ENCODE results near the gene INSC. TPM values are rescaled to one million over a fixed set of nuclear protein-coding genes. Genes with fewer than 3 reads are reported as not detected.

Gene INSC
- polyA plus RNA-seq, 3 donors, result not detected

GRCh38 chr11:15198284-15198683 is 83.6 kb downstream of the INSC start:
- H3K4me1 Mint-ChIP-seq, result no peaks in the 10 kb centered on the region
- WGBS (ENCODE audit: insufficient coverage), result no CpG with 5 or more reads among the region's 2 CpGs

GRCh38 chr11:15199693-15200092 is 85.0 kb downstream of the INSC start:
- Histone ChIP-seq H3K9me3 (replicated peaks in 1 of 2; ENCODE audit: control insufficient read depth in 1 of 2, insufficient read depth in 1 of 2, low read length in 2 of 2) (no peaks in the 10 kb centered on the region), H3K4me1 (ENCODE audit: control insufficient read depth in 1 of 2, insufficient read depth in 2 of 2, low read length in 2 of 2) (no peaks in the 10 kb centered on the region), H3K4me2 (replicated peaks; ENCODE audit: extremely low read depth, low read length, poor library complexity, severe bottlenecking) (no peak overlapping the region), H3K27me3 (ENCODE audit: control insufficient read depth in 2 of 2, insufficient read depth in 2 of 2, low read length in 2 of 2) (no peaks in the 10 kb centered on the region), H3K36me3 (replicated peaks in 1 of 2; ENCODE audit: control insufficient read depth in 1 of 2, insufficient read depth in 2 of 2, low read length in 2 of 2) (no peaks in the 10 kb centered on the region), H3K27ac (ENCODE audit: low read depth in 1 of 2, low read length in 2 of 2) (no peak overlapping the region), H3K4me3 (replicated peaks in 1 of 3; ENCODE audit: low read depth in 2 of 3, low read length in 3 of 3) (no peak overlapping the region), H2AFZ (ENCODE audit: insufficient read depth, low read depth, low read length, poor library complexity, severe bottlenecking) (no peak overlapping the region), H4K20me1 (ENCODE audit: insufficient read depth, low read length) (no peaks in the 10 kb centered on the region), H3K9ac (ENCODE audit: insufficient read depth, low read length, poor library complexity, severe bottlenecking) (no peak overlapping the region), H3K79me2 (ENCODE audit: insufficient read depth, low read length) (no peaks in the 10 kb centered on the region)
- Mint-ChIP-seq H3K4me1 (no peaks in the 10 kb centered on the region), H3K27ac (no peak overlapping the region), H3K9me3 (no peaks in the 10 kb centered on the region), H3K27me3 (ENCODE audit: low read depth in 3 of 3) (peaks cover 0 to 4% (median 3%) of the 10 kb centered on the region in 3 donors), H3K36me3 (no peaks in the 10 kb centered on the region), H3K4me3 (no peak overlapping the region)
- no peak for DNase-seq
- intact Hi-C loops (cut with micrococcal nuclease), result no loop called here
- WGBS (ENCODE audit: insufficient coverage), result no CpG with 5 or more reads among the region's 3 CpGs
- TF ChIP-seq CTCF (IDR thresholded peaks at IDR 0.05), result no peak

More at GRCh38 chr11:15198284-15198683, 83.6 kb downstream of the INSC start:
- Histone ChIP-seq H3K4me1 (ENCODE audit: control insufficient read depth in 1 of 2, insufficient read depth in 2 of 2, low read length in 2 of 2) (no peaks in the 10 kb centered on the region), H3K9me3 (replicated peaks in 1 of 2; ENCODE audit: control insufficient read depth in 1 of 2, insufficient read depth in 1 of 2, low read length in 2 of 2) (no peaks in the 10 kb centered on the region), H3K27ac (ENCODE audit: low read depth in 1 of 2, low read length in 2 of 2) (no peak overlapping the region), H3K27me3 (ENCODE audit: control insufficient read depth in 2 of 2, insufficient read depth in 2 of 2, low read length in 2 of 2) (no peaks in the 10 kb centered on the region), H3K36me3 (replicated peaks in 1 of 2; ENCODE audit: control insufficient read depth in 1 of 2, insufficient read depth in 2 of 2, low read length in 2 of 2) (no peaks in the 10 kb centered on the region), H3K4me3 (replicated peaks in 1 of 3; ENCODE audit: low read depth in 2 of 3, low read length in 3 of 3) (no peak overlapping the region), H3K9ac (ENCODE audit: insufficient read depth, low read length, poor library complexity, severe bottlenecking) (no peak overlapping the region), H4K20me1 (ENCODE audit: insufficient read depth, low read length) (no peaks in the 10 kb centered on the region), H3K79me2 (ENCODE audit: insufficient read depth, low read length) (no peaks in the 10 kb centered on the region), H3K4me2 (replicated peaks; ENCODE audit: extremely low read depth, low read length, poor library complexity, severe bottlenecking) (no peak overlapping the region), H2AFZ (ENCODE audit: insufficient read depth, low read depth, low read length, poor library complexity, severe bottlenecking) (no peak overlapping the region)
- Mint-ChIP-seq H3K36me3 (no peaks in the 10 kb centered on the region), H3K27ac (no peak overlapping the region), H3K9me3 (no peaks in the 10 kb centered on the region), H3K27me3 (ENCODE audit: low read depth in 3 of 3) (peaks cover 0 to 5% (median 3%) of the 10 kb centered on the region in 3 donors), H3K4me3 (no peak overlapping the region)
- DNase-seq, result no peak
- intact Hi-C loops (cut with micrococcal nuclease), result no loop called here
- TF ChIP-seq CTCF (IDR thresholded peaks at IDR 0.05), result no peak

Data from CD14-positive monocyte (primary cell).